Camera-type eye (tissue), 1 donor: Measurements from ENCODE around the gene DDX3X. TPM values are rescaled to one million over a fixed set of nuclear protein-coding genes. Genes with fewer than 3 reads are reported as not detected.

Experiments used
- total RNA-seq: library from RNA; depleted of rRNA; stranded (reverse); fragments of >200 nt; gene quantifications from one replicate; pipeline ENCODE4 v1.2.3, GENCODE V29; 2014

DDX3X gene
- 368 TPM for total RNA-seq

DNA sequence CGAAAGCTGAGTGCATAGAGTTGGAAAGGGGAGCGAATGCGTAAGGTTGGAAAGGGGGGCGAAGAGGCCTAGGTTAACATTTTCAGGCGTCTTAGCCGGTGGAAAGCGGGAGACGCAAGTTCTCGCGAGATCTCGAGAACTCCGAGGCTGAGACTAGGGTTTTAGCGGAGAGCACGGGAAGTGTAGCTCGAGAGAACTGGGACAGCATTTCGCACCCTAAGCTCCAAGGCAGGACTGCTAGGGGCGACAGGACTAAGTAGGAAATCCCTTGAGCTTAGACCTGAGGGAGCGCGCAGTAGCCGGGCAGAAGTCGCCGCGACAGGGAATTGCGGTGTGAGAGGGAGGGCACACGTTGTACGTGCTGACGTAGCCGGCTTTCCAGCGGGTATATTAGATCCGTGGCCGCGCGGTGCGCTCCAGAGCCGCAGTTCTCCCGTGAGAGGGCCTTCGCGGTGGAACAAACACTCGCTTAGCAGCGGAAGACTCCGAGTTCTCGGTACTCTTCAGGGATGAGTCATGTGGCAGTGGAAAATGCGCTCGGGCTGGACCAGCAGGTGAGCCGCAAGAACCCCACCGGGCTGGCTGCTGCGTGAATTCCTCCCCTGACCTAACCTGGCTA is at the start of gene DDX3X:
Gene DDX3X (plus strand): TSS at position 419 of the 619 bp plus-strand sequence. CDS start 91 bp downstream, at position 510.

Other genes with a start within 250 kb of the DDX3X start
- 180 TPM for gene USP9X, start 248.7 kb upstream of the DDX3X start, total RNA-seq
- gene NYX, start 113.2 kb downstream of the DDX3X start, total RNA-seq, result 1.6 TPM